HG03520 (cell line): ENCODE measurements around the gene SASH1.
"Not testable (repeated sequence)": the region's sequence is repeated elsewhere in the genome, so short reads cannot be mapped to it uniquely, and the experiment has no call there.

Experiments
- ATAC-seq: cut with Tn5 transposase; IDR thresholded peaks from one replicate; pipeline ENCODE4 v1.9.1; 2021; ENCODE audit warnings: mild to moderate bottlenecking, moderate library complexity; ENCODE audit not compliant: unreplicated experiment

The SASH1 gene

DNA sequence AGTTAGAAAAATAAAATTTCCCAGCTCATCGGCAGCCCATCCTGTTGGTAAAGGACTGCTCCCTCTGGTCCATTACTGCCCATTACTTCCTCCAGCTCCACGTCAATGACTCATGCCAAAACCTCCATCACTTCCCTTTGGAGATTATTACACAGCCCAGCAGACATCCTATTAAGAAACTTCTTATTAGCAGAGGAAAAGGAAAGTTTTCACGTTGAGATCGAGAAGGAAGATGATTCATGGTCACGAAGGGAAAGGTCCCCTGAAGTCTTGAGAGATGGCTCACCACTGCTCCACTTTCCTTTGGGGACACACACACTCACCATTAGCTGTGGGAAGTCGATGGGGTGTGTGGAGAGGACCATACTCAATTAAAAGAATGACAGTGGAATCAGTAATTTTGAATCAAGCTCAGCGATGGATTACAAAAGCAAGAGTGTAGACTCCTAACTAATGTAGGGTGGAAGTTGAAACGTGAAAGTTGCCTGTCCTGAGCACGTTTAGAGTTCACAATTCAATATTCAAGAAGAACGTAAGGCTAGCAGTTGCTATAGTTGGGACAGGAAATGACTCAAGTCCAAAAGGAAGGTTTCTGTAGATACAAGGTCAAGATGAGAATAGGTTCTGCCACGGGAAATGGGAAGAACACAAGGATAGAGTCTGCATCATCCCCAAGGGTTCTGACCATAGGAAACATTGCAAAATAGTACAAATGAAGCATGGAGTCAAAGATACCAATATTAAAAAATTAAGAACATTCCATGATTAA, 21.6 kb downstream of the SASH1 start:
- ATAC-seq: no peak

- ATAC-seq: no peak
These were observed 22.4 kb downstream of the SASH1 start for GRCh38 chr6:148365041-148365440.

- ATAC-seq: no peak
These were observed 24.9 kb downstream of the SASH1 start for GRCh38 chr6:148367411-148368024.

DNA sequence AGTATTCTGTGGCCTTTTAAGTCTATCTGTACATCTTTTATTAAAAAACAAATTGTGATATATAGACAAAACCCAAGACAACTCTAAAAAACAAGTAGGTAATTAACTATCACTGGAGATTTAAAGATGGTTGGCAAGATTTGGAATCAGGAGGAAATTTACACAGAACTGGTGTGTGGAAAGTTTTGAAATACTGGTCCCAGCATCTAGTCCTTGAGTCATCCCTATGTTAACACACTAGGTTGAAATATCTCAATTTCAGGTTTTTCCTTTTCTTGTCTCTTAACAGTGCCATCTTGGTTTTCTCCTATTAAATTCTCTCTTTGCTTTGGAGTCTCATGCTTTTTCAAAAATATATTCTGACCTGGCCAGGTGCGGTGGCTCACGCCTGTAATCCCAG, 27.5 kb downstream of the SASH1 start:
- ATAC-seq: no peak

- ATAC-seq: no peak
These were observed 31.6 kb downstream of the SASH1 start for GRCh38 chr6:148374040-148374774.

GRCh38 chr6:148375401-148375800, 32.8 kb downstream of the SASH1 start:
- no peak for ATAC-seq

DNA sequence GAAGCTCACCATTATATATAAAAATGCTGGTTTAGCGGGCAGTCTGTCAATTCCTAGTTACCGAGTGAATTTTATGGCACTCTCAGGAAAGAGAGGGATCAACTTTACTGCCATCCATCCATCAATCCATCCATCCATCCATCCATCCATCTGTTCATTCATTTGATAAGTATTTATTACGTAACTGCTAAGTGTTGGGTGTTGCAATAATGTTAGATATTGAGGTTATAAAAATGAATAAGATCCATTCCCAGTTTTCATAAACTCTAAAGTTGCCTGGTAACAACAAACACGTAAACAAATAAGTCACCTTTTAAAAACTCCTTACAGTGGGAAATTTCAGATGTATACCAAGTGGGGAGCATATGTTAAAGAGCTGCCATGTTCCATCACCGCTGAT, 36.8 kb downstream of the SASH1 start:
- ATAC-seq: no peak

DNA sequence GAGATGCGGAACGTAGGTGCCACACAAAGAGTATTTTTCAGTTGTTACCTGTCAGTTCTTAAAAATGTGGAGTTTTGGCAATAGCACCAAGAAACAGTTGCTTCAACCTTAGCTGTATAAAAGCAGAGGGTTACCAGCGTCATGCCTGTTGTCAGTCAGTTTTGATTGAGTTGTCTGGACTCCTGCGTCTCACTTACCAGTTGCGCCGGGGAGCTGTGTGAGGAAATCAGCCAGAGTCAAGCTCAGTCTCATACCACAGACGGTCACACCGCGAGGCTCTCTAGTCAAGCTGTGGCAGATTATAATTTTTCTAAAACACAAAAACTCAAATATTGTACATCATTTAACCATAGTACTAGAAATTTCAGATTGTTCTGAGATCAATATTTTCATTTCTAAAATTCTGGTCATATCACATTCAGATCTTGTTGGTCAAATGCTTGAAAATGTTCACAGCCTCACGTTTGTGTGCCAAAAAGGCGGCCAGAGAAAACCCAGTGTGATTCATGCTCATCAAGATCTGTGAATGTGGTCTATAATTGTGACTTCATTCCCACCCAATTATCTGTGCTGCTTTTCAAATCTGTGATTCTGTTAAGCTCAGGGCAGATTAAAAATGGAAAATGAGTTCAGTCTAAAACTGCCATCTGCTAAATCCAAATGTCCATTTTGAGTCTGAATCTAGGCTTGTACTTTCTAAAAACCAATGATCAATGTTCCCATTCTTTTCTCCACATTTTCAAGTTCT, 37.5 kb downstream of the SASH1 start:
- no peak for ATAC-seq

- ATAC-seq: not testable (repeated sequence)
These were observed 39.4 kb downstream of the SASH1 start for GRCh38 chr6:148382051-148382450.

DNA sequence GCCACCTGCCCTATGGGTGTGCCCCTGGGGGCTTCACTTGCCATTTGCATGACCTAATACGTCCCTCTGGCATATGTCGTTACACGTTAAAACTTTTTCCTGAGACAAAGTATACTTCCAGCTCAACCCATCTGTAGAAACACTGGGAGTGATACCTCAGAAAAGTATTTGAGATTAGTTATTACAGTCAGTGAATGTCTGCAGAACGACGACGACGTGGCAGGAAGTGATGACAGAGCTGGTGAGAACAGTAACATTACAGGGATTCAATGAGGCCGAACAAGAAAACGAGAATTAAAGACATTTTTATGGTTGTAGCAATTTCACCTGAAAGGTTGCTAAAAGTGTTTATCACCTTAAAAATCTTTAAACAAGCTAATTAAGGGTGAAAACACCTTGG, 40.2 kb downstream of the SASH1 start:
- no peak for ATAC-seq

DNA sequence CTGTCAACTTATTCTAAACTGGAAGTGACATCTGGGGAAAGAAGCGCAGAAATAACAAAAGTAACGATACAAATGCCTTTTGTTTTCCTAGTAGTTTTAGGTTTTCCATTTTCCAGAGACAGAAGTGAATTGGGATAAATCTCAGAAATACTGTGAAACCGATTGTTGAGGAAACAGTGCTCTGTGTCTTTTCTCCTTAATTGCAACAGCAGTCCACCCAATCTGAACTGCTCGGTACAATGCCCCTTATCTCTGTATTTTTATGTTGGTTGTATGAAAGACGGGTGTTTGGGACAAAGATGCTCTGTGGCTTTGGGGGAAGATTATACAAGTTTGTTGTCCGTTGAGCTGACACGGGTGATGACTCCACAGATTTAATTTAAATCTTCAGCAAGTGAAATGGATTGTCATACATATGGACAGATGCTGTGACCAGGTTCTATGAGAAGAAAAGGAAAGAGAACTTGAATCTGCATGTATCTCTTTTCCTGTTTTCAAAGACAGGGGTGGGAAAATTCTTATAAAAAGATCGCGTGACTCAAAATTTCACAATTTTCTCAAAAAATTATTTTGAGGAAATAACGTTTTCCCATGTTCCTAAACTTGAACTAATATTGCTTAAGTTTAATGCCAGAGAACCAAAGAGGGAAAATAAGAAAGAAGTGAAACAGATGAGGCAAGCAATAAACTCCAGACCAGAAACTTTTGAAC, 41.2 kb downstream of the SASH1 start:
- ATAC-seq: no peak

DNA sequence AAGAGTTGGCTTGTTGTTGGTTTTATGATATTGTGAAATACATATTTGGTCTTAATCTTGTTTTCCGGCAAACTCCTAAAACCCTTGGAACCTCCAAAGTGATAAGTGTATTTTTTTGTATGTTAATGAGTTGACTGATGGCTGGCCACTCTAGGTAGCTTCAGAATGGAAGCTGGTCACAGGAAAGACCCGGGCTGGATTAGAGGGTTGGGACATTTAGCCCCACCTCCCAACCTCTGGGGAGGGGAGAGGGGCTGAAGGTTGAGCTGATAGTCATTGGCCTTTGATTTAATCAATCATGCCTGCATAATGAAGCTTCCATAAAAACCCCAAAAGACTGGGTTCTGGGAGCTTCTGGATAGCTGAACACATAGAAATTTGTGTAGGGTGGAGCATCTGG, 42.7 kb downstream of the SASH1 start:
- no peak for ATAC-seq

- no peak for ATAC-seq
These were observed 45.9 kb downstream of the SASH1 start for GRCh38 chr6:148388521-148388920.

DNA sequence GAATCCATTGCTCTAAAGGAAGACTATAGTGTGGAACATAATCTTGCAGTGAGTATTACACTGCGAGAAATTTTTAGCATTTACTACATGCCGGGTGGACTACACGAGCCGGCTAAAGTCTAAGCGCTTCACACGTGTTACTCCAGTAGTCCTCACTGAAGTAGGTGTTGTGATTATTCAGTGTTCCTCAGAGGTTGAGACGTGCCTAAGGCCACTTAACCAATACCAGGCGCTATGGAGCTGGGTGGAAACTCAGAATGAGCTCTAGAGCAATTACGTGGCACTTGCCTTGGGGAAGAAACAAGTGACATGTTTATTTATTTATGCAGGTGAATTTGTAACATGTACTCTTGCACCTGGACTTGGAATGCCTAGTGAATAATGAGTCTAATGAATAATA, 46.4 kb downstream of the SASH1 start:
- no peak for ATAC-seq

DNA sequence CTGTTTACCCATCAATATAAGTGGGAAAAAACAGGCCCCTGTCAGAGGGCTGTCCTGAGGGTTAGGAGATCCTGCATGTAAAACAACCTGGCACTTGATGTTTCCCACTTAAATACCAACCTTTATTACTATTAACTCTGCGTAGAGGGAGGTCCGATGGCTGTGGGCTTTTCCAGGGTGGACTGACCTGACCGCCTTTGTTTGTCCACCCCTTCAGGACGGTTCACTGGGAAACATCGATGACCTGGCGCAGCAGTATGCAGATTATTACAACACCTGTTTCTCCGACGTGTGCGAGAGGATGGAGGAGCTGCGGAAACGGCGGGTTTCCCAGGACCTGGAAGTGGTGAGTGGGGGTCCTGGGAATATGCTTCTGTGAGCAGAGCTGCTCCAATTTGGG, 47.3 kb downstream of the SASH1 start:
- no peak for ATAC-seq

DNA sequence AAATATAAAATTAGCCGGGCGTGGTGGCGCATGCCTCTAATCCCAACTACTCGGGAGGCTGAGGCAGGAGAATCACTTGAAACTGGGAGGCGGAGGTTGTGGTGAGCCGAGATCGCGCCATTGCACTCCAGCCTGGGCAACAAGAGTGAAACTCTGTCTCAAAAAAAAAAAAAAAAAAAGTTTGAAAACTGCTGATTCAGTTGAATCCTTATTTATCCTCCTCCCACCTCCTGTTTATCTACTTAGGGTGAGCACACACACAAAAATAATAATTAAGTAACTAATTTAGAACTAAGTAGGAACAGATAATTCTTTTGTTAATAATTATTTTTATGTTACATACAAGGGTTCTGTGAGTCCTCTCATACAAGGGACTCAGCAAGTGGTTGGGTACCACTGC, 49.5 kb downstream of the SASH1 start:
- not testable (repeated sequence) for ATAC-seq

GRCh38 chr6:148392671-148393070, 50.0 kb downstream of the SASH1 start:
- ATAC-seq: no peak

DNA sequence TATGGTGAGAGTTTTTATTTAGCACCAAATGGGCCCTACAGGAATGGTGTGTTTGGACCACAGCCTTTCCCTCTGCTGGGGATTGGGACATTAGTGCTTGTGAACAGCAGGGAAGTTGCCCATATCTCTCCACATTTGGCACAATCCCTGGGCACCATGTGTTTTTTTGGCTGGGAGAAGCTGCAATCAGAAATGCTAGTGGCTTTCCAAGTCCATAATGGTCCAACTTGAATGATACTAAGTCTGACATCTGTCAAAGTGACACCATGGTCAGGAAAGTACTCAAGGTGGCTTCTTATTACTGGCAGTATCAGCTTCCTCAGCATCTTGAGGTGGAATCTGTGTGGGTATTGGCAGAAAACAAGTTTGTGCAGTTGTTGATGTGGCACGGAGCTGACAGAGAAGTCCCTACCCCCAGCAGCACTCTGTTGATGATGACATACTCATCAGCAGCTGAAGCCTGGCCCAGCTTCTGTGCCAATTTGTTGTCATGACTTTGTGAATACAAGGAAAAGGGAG, 53.0 kb downstream of the SASH1 start:
- no peak for ATAC-seq

DNA sequence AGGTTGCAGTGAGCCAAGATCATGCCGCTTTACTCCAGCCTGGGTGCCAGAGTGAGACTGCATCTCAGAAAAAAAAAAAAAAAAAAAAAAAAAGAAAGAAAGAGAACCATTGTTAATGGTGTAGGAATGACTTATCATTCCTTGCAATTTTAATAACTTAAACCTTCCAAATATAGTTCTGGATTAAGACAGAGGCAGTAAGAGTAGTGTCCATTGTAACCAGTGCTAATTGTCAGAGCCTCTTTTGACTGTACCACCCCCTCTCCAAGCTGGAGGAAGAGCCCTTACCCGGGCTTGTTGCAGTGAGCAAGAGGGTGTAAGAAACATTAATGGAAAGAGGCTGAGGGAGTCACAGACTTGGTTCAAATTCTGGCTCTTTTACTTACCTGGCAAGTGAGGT, 53.8 kb downstream of the SASH1 start:
- no peak for ATAC-seq

DNA sequence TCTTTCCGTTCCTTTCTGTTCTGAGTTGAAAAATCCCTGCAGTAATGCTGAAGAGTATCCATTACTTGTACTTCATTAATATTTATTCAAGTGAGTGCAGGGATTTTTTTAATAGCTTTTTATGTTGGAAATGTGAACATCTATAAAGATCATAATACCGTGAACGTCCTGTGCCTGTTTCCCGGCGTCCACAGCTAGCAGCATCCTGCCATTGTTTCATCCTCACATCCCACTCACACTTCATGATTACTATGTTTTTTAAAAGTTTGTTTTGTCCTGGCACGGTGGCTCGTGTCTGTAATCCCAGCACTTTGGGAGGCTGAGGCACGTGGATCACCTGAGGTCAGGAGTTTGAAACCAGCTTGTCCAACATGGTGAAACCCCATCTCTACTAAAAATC, 54.3 kb downstream of the SASH1 start:
- ATAC-seq: no peak

DNA sequence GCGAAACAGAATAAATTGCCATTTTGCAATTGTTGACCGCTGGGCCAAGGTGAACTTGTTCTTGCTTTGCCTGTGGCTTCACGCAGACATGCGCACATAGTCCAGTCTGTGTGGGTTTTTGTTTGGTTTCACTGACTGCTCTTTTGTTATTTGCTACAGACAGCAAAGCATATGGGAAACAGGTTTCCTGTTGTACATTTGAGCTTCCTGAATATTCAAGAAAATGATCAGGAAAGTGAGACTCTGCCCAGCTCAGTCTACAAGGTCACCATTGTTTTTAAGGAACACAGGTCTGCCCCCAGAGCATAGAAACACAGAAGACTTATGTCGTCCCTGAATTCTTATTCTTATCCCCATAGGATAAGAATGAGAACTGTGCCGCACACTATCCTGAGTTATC, 55.6 kb downstream of the SASH1 start:
- ATAC-seq: no peak
